IMR-90 (cell line): ENCODE measurements around the gene FADD. TPM values are rescaled to one million over a fixed set of nuclear protein-coding genes. Genes with fewer than 3 reads are reported as not detected.

Experiments
- ATAC-seq: fragments of 200-7000 bp; cut with Tn5 transposase; 2 replicates; pipeline ENCODE4 v1.9.1; 2020; ENCODE audit warnings: low read depth, mild to moderate bottlenecking, moderate library complexity
- BruUV-seq: library from RNA; stranded (reverse); fragments of 400-500 nt; replicated peaks from 2 replicates; lab custom pipeline; 2021; lab: Mats Ljungman, UMichigan
- CTCF ChIA-PET: fragments of 300-600 bp; formaldehyde crosslinking; extraction: SDS; loops from one replicate; lab custom pipeline; 2021; ENCODE audit warnings: antibody characterized with exemption; lab: Yijun Ruan, JAX
- POLR2A ChIA-PET: fragments of 300-600 bp; sonication (Branson Sonifier 250); formaldehyde crosslinking; loops from one replicate; lab custom pipeline; 2022; ENCODE audit warnings: antibody characterized with exemption; ENCODE audit not compliant: unreplicated experiment; lab: Charles Lee
- DNase-seq: peaks from one replicate; pipeline ENCODE4 v3.0.0; 2013
- H2AFZ ChIP-seq: replicated peaks from 2 replicates; pipeline ENCODE3; 2013; ENCODE audit warnings: low read length, mild to moderate bottlenecking; ENCODE audit not compliant: poor library complexity
- H2AK5ac ChIP-seq: 2 replicates; pipeline ENCODE4 v1.6.1; 2013; ENCODE audit warnings: low read depth, low read length, inconsistent platforms
- H2AK9ac ChIP-seq: replicated peaks from 2 replicates; pipeline ENCODE3; 2013; ENCODE audit warnings: mild to moderate bottlenecking, low read depth, low read length, moderate library complexity; ENCODE audit not compliant: poor library complexity
- H2BK120ac ChIP-seq: 2 replicates; pipeline ENCODE4 v1.6.1; 2013; ENCODE audit warnings: low read depth, low read length, inconsistent platforms
- H2BK15ac ChIP-seq: 3 replicates; pipeline ENCODE4 v1.6.1; 2013; ENCODE audit warnings: low read depth, low read length, inconsistent platforms
- H2BK20ac ChIP-seq: 2 replicates; pipeline ENCODE4 v1.6.1; 2013; ENCODE audit warnings: low read depth, mild to moderate bottlenecking, inconsistent platforms, low read length, moderate library complexity
- H2BK5ac ChIP-seq: 2 replicates; pipeline ENCODE4 v1.6.1; 2013; ENCODE audit warnings: mild to moderate bottlenecking, low read depth, low read length, inconsistent platforms; ENCODE audit not compliant: poor library complexity, severe bottlenecking
- H3K14ac ChIP-seq: replicated peaks from 2 replicates; pipeline ENCODE4 v1.6.1; 2013; ENCODE audit warnings: low read depth, low read length, inconsistent platforms
- H3K18ac ChIP-seq: 2 replicates; pipeline ENCODE4 v1.6.1; 2013; ENCODE audit warnings: low read depth, low read length, control low read depth
- H3K23ac ChIP-seq: 2 replicates; pipeline ENCODE4 v1.6.1; 2013; ENCODE audit warnings: low read depth, low read length, inconsistent platforms
- H3K27ac ChIP-seq: 2 replicates; pipeline ENCODE4 v1.5.1; 2013; ENCODE audit warnings: mild to moderate bottlenecking, control low read depth, low read length; ENCODE audit not compliant: insufficient read depth
- H3K27me3 ChIP-seq: 2 replicates; pipeline ENCODE4 v1.6.1; 2013; ENCODE audit warnings: low read length; ENCODE audit not compliant: control insufficient read depth, insufficient read depth
- H3K36me3 ChIP-seq: 2 replicates; pipeline ENCODE4 v1.6.1; 2013; ENCODE audit warnings: low read length, mixed read lengths; ENCODE audit not compliant: control insufficient read depth, insufficient read depth
- H3K4ac ChIP-seq: 2 replicates; pipeline ENCODE4 v1.6.1; 2013; ENCODE audit warnings: low read depth, low read length, inconsistent platforms
- H3K4me1 ChIP-seq: 2 replicates; pipeline ENCODE4 v1.6.1; 2013; ENCODE audit warnings: low read length, mixed read lengths; ENCODE audit not compliant: control insufficient read depth, insufficient read depth
- H3K4me2 ChIP-seq: 2 replicates; pipeline ENCODE4 v1.6.1; 2013; ENCODE audit warnings: low read depth, mild to moderate bottlenecking, control low read depth, low read length, moderate library complexity
- H3K4me3 ChIP-seq: 2 replicates; pipeline ENCODE4 v1.5.1; 2013; ENCODE audit warnings: low read depth, mild to moderate bottlenecking, control low read depth, low read length, moderate library complexity; ENCODE audit not compliant: insufficient read depth
- H3K56ac ChIP-seq: 2 replicates; pipeline ENCODE4 v1.6.1; 2013; ENCODE audit warnings: low read length, inconsistent platforms; ENCODE audit not compliant: insufficient read depth; ENCODE audit errors: extremely low read depth
- H3K79me1 ChIP-seq, 2 experiments: 2 replicates each; pipeline ENCODE4 v1.6.1; 2013; ENCODE audit warnings: low read length in 2 of 2, inconsistent platforms in 1 of 2, low read depth in 1 of 2
- H3K9ac ChIP-seq: 2 replicates; pipeline ENCODE4 v1.6.1; 2013; ENCODE audit warnings: low read depth, low read length, control low read depth
- H3K9me1 ChIP-seq: 2 replicates; pipeline ENCODE4 v1.6.1; 2013; ENCODE audit warnings: low read length, inconsistent platforms; ENCODE audit not compliant: insufficient read depth
- H3K9me3 ChIP-seq: 2 replicates; pipeline ENCODE4 v1.6.1; 2013; ENCODE audit warnings: low read length; ENCODE audit not compliant: control insufficient read depth, insufficient read depth
- H4K20me1 ChIP-seq: 2 replicates; pipeline ENCODE4 v1.6.1; 2013; ENCODE audit warnings: low read length, inconsistent platforms; ENCODE audit not compliant: insufficient read depth
- H4K5ac ChIP-seq: 2 replicates; pipeline ENCODE4 v1.6.1; 2013; ENCODE audit warnings: mild to moderate bottlenecking, low read depth, low read length, control low read depth
- H4K8ac ChIP-seq, 2 experiments: 2 replicates each; pipeline ENCODE4 v1.6.1; 2013; ENCODE audit warnings: low read depth in 2 of 2, low read length in 2 of 2, control low read depth in 1 of 2, inconsistent platforms in 1 of 2
- H4K91ac ChIP-seq: 2 replicates; pipeline ENCODE4 v1.6.1; 2013; ENCODE audit warnings: low read depth, low read length, inconsistent platforms; ENCODE audit not compliant: insufficient read depth
- BHLHE40 ChIP-seq: fragments of 150-350 bp; IDR thresholded peaks from 2 replicates; pipeline ENCODE4 v1.6.1; 2016; ENCODE audit warnings: mild to moderate bottlenecking, low read depth, low read length
- FOS ChIP-seq: fragments of 150-350 bp; IDR thresholded peaks from 2 replicates; pipeline ENCODE4 v1.6.1; 2016; ENCODE audit warnings: low read depth, low read length
- MAFK ChIP-seq: IDR thresholded peaks from 2 replicates; pipeline ENCODE4 v1.6.1; 2012; ENCODE audit warnings: low read depth, low read length, improper control_type of control experiment
- MXI1 ChIP-seq: IDR thresholded peaks from 2 replicates; pipeline ENCODE4 v1.6.1; 2012; ENCODE audit warnings: low read depth, mild to moderate bottlenecking, low read length, moderate library complexity, borderline replicate concordance
- NFE2L2 ChIP-seq: fragments of 150-350 bp; IDR thresholded peaks from 2 replicates; pipeline ENCODE4 v1.6.1; 2016; ENCODE audit warnings: low read depth, mild to moderate bottlenecking, low read length
- RCOR1 ChIP-seq: IDR thresholded peaks from 2 replicates; pipeline ENCODE4 v1.6.1; 2012; ENCODE audit warnings: mild to moderate bottlenecking, low read length, improper control_type of control experiment; ENCODE audit not compliant: insufficient replicate concordance
- WGBS, 2 experiments: methylation state at CpG; one replicate each; pipeline versions ENCODE4 v1.1.5 to v1.1.7; 2013; ENCODE audit warnings: missing lambda C conversion rate in 2 of 2; ENCODE audit not compliant: insufficient read length in 1 of 2; ENCODE audit errors: extremely low coverage in 2 of 2; 5-methylcytosine and 5-hydroxymethylcytosine counted together
- dilution Hi-C: fragments of 300-500 bp; cut with HindIII; formaldehyde crosslinking; loops from one replicate; pipeline ENCODE4 v1.14.3; 2018; ENCODE audit warnings: low sequenced_read_pairs; ENCODE audit not compliant: unreplicated experiment
- in situ Hi-C: fragments of 300-500 bp; cut with MboI; formaldehyde crosslinking; loops from 3 replicates; pipeline ENCODE4 v1.14.3; 2019; ENCODE audit warnings: low sequenced_read_pairs, inconsistent platforms, mixed read lengths
- intact Hi-C: fragments of 100-400 bp; cut with micrococcal nuclease; formaldehyde crosslinking; loops from 2 replicates; pipeline ENCODE4 v1.10.0; 2022
- polyA plus RNA-seq, 3 experiments: library from polyadenylated mRNA; depleted of rRNA; stranded (reverse); fragments of >200 nt; gene quantifications; 2 replicates each; pipeline ENCODE4 v1.2.3, GENCODE V29; 2012; ENCODE audit warnings: low replicate concordance in 1 of 3
- total RNA-seq: library from RNA; depleted of rRNA; stranded (reverse); fragments of >200 nt; gene quantifications from 2 replicates; pipeline ENCODE4 v1.2.3, GENCODE V29; 2012

Gene FADD
- total and polyA plus RNA-seq, 2 of the 4 experiments (the other 2 are of a cell fraction), result 38.1 to 44.4 TPM

GRCh38 chr11:70156291-70157037 lies 46.6 kb upstream of the FADD start:
- dilution Hi-C loops, result loop anchor here (25.0 kb wide), 1 partner anchor 244 kb away; no protein-coding TSS in a partner anchor
- Histone ChIP-seq H2AK9ac (peak overlapping the region; percentile 19), H3K56ac (no peak overlapping the region), H4K8ac (no peak overlapping the region), H3K4me3 (no peak overlapping the region), H3K27me3 (no peaks in the 10 kb centered on the region), H3K9ac (no peak overlapping the region), H3K18ac (no peak overlapping the region), H3K23ac (no peak overlapping the region), H3K4ac (no peak overlapping the region), H2BK20ac (no peak overlapping the region), H3K36me3 (peaks cover 4% of the 10 kb centered on the region; the same call in 1 of the 2 replicates), H3K14ac (no peak overlapping the region), H3K9me3 (no peaks in the 10 kb centered on the region), H3K79me1 (no peaks in the 10 kb centered on the region), H3K4me2 (no peak overlapping the region), H2BK15ac (no peak overlapping the region), H2BK5ac (no peak overlapping the region), H4K5ac (no peak overlapping the region), H4K20me1 (no peaks in the 10 kb centered on the region), H3K4me1 (peaks cover 2% of the 10 kb centered on the region; the same call in 1 of the 2 replicates), H2AFZ (no peak overlapping the region), H2BK120ac (no peak overlapping the region), H3K27ac (no peak overlapping the region), H4K91ac (no peak overlapping the region), H2AK5ac (no peak overlapping the region), H3K9me1 (no peaks in the 10 kb centered on the region)
- ATAC-seq (no peak), DNase-seq (no peak)
- no peak for TF ChIP-seq RCOR1
- TF ChIP-seq MXI1, result no peak
- TF ChIP-seq BHLHE40, result no peak
- TF ChIP-seq NFE2L2, result no peak
- TF ChIP-seq FOS, result no peak
- no peak for TF ChIP-seq MAFK
- in situ Hi-C loops, result no loop called here
- WGBS, 2 experiments, result 96% methylated on average over 3 of the region's 18 CpGs; no CpG with 5 or more reads in 1 of the 2 experiments
- no TSS peak for BruUV-seq
- CTCF ChIA-PET, result no interaction called here
- POLR2A ChIA-PET, result no interaction called here
- intact Hi-C loops, result no loop called here
